ENCODE data around the gene FAM162A.
"Not testable (repeated sequence)": the region's sequence is repeated elsewhere in the genome, so short reads cannot be mapped to it uniquely, and the experiment has no call there.

Gene FAM162A

DNA sequence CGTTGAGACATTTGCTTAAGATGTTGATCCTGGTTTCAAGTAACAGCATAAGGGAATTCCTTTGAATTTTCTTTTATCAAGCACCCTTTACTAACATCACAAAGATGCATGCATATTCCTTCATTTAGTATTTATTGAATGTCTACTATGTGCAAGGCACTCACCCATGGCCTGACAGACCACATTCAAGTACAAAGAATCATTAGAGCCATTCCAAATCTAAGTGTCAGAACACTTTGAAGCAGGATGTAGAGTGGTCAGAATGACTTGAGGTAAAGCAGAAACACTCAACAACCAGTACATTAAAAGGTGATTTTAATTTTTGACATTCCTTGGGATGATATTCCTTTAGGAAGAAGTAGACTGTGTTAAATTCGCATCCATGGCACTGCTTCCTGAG lies 37.9 kb downstream of the FAM162A start:
- no peak for DNase-seq

DNA sequence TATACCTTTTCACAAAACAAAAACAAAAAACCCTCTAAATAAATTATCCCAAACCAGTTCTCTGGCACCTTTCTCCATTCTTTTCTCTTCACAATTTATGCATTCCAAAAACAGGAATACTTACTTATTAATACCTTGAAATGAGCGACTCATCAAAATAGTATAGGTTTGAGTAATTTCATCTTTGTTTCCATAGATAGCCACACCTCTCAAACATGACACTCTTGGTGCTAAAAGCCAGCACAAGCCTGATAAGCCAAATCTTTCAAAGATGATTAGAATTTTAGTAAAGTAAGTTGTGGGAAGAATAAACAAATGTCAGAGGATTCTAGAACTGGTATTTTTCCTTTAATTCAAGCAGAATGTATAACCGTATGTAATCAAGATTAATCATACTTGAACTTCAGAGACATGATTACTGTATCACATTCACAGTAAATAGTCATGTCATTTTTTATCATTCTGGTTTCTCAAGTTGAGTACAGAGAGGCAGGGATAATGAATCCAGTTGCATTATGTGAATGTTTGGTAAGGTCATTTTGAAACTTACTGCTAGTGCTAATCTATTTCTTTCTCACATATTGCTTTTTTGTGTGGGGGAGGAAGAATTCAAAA lies 44.0 kb downstream of the FAM162A start:
- no peak for DNase-seq

DNA sequence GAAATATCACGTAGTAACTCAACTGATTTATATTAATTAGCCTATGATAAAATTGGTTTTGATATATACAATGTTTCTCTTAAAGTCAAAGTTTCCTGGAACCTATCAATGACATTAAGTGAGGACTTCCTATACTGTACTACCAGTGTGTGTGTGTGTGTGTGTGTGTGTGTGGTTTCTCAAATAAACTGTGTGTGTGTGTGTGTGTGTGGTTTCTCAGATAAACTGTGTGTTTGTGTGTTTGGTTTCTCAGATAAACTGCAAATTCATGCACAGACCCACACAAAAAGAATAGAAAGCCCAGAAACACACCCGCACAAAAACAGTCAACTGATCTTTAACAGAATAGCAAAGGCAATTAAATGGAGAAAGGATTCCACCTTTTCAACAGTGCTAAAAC lies 46.4 kb downstream of the FAM162A start:
- DNase-seq: no peak

DNA sequence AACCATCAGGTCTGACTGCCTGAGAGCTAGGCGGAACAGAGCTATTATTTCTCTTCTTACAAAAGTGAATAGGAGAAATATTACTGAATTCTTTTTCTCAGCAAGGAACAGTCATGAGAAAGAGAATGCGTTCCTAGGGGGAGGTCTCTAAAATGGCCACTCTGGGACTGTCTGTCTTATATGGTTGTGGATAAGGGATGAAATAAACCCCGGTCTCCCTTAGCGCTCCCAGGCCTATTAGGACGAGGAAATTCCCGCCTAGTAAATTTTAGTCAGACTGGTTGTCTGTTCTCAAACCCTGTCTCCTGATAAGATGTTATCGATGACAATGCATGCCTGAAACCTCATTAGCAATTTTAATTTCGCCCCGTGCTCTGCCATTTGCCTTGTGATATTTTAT lies 52.0 kb downstream of the FAM162A start:
- no peak for DNase-seq

DNA sequence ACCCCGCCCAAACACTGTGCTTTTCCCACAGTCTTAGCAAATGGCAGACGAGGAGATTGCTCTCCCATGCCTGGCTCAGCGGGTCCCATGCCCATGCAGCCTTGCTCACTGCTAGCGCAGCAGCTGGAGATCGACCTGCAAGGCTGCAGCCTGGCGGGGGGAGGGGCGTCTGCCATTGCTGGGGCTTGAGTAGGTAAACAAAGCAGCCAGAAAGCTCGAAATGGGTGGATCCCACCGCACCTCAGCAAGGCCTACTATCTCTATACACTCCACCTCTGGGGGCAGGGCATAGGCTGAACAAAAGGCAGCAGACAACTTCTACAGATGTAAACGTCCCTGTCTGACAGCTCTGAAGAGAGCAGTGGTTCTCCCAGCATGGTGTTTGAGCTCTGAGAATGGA lies 59.1 kb downstream of the FAM162A start:
- DNase-seq: no peak

DNA sequence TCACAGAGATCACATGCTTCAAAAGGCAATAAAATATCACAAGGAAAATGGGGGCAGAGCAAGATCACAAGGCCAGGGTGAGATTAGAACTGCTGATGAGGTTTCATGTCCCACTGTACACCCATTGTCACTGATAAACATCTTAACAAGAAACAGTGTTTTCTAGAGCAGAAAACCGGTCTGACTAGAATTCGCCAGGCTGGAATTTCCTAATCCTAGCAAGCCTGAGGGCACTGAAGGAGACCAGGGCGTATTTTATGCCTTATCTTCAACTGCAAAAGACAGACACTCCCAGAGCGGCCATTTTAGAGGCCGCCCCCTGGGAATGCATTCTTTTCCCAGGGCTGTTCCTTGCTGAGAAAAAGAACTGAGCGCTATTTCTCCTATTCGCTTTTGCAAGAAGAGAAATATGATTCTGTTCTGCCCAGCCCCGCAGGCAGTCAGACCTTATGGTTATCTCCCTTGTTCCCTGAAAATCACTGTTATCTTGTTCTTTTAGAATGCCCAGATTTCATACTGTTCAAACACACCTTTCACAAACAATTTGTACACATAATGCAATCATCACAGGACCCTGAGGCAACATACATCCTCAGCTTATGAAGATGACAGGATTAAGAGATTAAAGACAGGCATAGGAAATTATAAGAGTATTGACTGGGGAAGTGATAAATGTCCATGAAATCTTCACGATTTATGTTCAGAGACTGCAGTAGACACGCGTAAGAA lies 59.9 kb downstream of the FAM162A start:
- not testable (repeated sequence) for DNase-seq

DNA sequence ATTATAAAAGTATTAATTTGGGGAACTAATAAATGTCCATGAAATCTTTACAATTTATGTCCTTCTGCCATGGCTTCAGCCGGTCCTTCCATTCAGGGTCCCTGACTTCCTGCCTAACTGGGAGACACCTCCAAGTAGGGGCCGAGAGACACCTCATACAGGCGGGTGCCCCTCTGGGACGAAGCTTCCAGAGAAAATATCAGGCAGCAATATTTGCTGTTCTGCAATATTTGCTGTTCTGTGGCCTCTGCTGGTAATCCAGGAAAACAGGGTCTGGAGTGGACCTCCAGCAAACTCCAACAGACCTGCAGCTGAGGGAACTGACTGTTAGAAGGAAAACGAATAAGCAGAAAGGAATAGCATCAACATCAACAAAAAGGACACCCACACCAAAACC lies 60.5 kb downstream of the FAM162A start:
- not testable (repeated sequence) for DNase-seq

DNA sequence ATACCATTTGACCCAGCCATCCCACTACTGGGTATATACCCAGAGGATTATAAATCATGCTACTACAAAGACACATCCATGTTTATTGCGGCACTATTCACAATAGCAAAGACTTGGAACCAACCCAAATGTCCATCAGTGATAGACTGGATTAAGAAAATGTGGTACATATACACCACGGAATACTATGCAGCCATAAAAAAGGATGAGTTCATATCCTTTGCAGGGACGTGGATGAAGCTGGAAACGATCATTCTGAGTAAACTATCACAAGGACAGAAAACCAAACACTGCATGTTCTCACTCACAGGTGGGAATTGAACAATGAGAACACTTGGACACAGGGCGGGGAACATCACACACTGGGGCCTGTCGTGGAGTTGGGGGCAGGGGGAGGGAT lies 64.2 kb downstream of the FAM162A start:
- not testable (repeated sequence) for DNase-seq

DNA sequence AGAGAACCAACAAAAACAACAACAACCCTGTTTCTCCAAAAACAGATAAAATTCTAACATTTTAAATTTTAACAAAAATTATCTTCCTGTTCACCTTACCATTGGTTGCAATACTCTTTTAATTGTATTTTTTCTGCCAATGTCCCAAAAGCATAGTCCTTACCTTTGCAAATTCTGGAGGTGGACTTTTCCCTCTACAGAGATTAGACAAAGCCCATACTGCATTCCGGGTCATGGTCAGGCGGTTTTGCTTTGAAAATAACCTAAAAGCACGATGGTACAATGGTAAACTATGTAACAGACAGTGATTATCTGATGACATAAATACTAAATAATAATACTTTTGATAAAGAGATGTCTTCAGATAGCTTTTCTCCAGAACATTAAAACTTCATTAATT lies 67.4 kb downstream of the FAM162A start:
- no peak for DNase-seq

DNA sequence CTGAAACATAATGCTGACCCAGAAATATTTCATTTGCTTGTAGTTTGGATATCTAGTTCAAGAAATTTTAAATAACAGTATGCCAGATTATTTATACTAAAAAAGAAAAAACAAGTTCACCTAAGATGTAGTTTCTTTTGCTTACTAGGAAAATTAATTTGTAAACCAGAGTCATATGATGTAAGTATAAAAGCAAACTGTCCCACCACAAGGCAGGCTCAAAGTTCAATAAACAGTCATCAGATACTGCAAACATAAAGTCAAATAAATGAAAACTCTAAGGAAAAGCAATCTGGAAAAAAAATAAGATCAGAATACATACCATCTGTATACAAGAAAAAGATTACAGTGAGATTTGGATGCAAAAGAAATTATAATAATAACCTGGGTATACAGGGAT lies 72.1 kb downstream of the FAM162A start:
- DNase-seq: no peak

DNA sequence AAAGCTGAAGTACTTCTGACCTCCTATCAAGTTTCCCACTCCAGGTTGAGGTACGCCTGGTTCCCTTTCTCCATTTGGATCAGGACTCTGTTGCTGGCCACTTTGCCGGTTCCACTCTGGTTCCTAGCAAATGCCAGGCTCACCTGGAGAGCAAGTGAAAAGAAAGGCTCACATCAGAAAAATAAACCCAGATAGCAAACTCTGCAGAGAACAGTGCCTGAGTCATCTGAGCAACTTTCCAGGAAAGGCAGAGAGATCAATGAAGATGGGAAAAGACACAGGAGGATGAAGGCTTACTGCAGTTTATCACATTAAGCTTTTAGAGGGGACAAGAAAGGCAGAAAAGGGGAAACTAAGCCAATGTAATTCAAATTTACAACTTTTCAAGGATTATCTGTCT lies 73.7 kb downstream of the FAM162A start:
- DNase-seq: no peak

DNA sequence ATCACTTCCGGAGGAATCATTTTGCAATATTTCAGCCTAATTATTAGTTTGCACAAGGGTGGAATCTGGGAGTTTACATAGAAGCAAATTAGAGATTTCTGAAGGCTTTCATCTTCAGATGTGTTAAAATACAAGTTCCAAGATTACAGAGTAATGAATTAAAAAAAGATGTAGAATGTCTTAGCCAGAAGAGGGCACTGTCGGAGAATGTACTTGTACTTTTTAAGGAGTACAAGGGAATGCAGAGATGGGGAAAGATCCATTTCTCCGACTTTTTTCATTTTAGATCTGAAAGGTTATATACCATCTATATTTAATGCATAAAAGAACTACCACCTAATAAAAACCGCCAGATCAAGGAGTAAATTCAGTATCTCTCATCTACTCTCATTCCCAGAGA lies 75.0 kb downstream of the FAM162A start:
- no peak for DNase-seq

DNA sequence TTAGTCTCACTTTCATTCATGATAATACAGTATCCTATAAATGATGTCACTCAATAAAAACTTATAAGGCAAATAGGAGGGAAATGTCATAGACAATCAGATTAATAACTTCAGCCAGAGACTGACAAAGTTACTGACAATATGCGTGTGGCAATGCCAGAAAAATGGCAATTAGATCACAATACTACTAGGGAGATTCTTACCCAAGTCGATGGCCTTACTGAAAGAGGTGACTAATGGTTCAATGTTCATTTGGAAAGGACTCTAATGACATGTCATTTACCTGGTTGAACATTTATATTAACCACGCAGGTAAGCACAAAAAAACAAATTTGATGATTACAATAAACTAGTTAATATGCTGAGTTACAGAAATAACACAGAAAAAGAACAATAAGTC lies 77.8 kb downstream of the FAM162A start:
- DNase-seq: no peak
